GM21381 (cell line): ENCODE measurements around the gene ANKRD55.
"Not testable (repeated sequence)": the region's sequence is repeated elsewhere in the genome, so short reads cannot be mapped to it uniquely, and the experiment has no call there.

Source experiments
- ATAC-seq: cut with Tn5 transposase; IDR thresholded peaks from one replicate; pipeline ENCODE4 v1.9.1; 2021; ENCODE audit warnings: mild to moderate bottlenecking, moderate library complexity; ENCODE audit not compliant: unreplicated experiment

Gene ANKRD55

DNA sequence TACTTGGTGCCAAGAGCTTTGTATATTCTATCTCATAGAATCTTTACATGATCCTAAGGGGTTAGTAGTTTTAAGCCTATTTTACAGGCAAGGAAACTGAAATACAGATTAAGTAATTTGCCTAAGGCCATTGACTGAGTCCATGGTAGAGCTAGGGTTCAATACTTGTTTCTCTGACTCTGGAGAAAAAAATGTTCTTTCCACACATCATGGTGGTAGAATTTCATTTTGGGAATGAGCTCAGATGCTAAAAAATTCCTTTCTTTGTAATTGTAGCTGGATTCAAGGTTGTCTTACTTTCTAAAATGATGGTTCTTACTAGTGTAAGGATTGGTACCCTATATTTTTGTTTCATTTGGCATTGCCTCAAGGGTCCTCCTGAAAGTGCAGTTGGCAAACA is 86.0 kb downstream of the ANKRD55 start:
- no peak for ATAC-seq

DNA sequence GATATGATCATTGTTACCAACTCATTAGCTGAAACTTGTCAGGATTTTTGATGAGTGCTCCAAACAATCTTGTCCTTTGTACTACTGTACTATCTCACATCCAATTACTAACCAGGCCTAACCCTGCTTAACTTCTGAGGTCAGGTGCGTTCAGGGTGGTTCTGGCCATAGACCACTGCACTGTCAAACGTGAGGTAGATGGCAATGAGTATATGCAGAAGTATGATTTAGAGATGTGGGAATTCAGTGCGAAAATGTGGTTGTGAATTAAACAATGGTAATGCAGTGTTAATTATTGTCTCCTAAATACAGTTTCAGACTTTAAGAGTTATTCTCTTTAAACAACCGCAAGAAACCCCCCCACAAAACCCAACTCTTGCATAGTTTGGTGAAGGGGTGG is 86.5 kb downstream of the ANKRD55 start:
- no peak for ATAC-seq

DNA sequence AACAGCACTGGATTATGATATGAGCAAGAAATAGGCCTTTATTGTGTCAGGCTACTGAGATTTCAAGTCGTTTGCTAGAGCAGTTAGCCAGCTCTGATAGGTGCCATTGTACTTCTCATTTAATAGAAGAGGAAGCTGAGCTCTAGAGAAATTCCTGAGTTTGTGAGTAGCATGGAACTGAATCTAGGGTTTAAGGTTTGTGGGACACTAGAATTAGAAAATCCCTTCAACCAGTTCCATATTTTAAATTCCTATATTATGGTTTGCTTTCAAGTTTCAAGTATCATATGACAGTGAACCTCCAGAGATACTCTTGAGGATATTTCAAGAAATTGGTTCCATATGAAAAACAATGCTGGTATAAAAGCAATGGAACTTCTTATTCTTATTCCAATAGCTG is 87.6 kb downstream of the ANKRD55 start:
- no peak for ATAC-seq

DNA sequence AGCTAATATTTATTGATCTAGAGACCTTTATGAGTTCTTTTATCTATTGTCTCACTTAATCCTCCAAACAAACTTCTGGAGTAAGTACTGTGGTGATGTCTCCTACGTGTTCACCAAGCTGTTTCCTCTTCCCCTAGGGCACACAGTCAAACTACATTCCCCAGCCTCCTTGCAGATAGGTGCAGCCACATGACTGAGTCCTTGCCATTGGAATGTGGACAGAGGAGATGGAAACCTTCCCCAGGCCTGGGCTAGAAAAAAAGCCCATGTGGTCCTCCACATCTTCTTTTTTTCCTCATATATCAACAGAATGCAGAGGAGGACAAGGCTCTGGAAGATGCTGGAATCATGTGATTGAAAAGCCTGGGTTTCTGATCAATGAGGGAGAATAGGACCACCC is 88.0 kb downstream of the ANKRD55 start:
- no peak for ATAC-seq

DNA sequence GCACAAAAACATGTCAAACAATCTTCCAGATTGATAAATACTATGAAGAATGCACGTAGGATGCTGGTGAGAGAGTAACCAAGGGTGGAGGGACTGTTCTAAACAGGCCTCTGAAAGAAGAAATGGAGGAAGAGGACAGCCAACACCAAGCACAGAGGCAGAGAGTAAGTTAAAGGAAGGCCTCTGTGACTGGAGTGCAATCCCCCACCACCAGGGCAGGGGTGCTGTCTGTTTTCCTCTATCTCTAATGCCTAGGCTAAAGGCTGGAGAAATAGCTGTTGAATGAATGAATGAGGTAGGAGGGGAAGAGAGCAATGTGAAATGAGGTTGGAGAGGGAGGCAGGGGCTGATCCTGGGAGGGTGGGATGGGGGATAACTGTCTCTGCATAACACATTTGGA is 88.9 kb downstream of the ANKRD55 start:
- ATAC-seq = no peak

DNA sequence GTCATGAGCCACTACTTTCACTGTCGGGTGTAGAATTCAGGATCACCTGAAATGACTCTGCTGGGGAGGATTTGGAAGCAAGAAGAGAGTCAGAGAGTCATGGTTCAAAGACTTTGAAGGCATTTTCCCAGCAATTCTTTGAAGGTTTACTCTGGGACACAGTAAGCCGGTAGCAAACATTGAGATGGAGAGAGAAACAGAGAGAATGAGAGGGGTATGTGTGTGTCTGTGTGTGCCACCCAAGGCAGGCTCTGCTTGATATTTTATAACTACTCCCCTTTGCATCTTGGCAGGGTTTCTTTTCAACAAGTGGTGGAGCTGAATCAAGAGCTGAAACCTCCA is 89.8 kb downstream of the ANKRD55 start:
- ATAC-seq = no peak

DNA sequence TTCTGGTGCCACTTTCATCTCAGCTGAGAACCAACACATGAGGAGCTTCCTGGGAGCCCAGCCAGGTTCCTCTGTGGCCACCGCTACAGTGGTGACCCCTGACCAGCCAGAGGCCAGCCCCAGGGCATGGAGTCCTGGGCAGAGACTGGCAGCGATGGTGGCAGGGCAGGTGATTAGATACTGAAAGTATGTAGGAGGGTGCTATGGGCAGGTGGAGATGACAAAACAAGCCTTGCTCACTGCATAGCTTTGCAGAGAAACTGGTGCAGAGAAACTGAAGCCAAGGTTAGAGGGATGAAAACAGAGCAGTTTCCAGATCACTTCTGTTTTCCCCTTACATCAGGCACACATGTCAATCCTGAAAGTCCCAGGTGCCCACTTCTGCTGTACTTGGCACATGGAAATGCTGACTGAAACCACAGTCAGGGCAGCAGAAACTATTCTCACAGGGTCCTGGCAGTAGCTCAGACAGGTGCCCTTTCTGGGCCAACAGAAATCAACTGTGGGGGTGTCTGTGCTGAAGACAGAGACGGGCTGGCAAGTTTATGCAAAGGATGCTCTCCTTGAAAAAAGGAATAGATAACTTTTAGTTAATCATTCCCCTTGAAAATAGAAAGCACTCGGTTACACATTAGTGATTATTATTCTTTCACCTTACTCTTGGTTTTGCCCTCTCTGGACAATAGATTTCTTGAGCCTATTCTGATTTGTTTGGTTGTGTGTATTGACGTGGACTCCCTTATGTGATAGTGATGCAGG is 90.3 kb downstream of the ANKRD55 start:
- ATAC-seq = peak; percentile 78

DNA sequence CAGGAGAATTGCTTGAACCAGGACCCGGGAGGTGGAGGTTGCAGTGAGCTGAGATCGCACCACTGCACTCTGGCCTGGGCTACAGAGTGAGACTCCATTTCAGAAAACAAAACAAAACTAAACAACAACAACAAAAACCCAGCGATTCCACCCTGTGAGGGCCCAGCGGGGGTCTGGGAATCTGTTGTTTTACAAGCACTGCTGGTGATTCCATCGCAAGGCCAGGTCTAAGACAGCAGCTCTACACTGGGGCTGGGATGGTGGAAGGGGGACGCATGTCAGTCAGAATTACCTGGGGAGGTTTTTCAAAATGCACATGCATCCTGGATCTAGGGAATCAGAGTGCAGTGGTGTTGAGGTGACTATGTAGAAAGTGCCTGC is 90.9 kb downstream of the ANKRD55 start:
- ATAC-seq = no peak

DNA sequence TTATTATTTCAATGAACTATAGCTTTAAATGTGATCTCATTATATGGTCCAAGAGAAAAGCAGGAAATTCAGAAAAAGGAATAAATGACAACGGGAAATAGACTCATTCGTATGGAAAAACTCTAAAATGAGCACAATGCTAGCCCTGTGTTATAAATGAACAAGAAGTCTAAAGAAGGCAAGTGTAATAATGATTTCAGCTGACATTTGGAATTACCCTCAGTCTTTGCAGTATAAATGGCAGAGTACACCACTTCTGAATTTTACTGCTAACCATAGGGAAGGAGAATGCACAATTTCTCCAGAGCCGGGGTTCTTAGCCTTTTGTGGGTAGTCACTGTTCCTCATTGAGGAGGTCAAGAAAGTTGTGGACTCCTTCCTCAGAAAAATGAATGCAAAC is 93.1 kb downstream of the ANKRD55 start:
- ATAC-seq = no peak

DNA sequence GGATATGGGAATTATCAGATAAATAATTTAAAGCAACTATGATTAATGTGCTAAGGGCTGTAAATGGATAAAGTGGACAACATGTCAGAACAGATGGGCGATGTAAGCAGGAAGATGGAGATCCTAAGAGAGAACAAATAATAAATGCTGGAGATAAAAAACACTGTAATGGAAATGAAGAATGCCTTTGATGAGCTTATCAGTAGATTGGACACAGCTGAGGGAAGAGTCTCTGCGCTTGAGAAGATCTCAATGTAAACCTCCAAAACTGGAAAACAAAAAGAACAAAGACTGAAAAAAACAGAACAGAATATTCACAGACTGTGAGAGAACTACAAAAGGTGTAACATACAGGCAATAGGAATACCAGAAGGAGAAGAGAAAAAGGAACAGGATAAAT is 102.5 kb downstream of the ANKRD55 start:
- no peak for ATAC-seq

DNA sequence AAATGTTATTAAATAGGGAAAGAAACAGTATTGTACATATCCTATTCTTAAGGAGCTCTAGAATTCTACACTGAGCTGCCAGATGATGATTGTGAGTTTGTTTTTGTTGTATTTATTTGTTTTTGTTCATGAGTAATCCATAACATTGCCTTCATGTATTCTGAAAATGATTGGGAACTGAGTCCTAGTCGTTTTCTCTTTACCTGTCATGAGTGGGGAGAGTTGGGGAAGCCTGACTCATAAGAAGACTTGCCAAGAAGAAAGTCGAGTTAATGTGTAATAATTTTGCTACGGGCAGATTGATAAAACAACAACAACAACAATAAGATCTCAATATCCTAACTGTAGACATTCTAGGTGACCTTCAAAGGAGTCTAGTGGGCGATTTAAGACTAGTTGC is 103.8 kb downstream of the ANKRD55 start:
- no peak for ATAC-seq

DNA sequence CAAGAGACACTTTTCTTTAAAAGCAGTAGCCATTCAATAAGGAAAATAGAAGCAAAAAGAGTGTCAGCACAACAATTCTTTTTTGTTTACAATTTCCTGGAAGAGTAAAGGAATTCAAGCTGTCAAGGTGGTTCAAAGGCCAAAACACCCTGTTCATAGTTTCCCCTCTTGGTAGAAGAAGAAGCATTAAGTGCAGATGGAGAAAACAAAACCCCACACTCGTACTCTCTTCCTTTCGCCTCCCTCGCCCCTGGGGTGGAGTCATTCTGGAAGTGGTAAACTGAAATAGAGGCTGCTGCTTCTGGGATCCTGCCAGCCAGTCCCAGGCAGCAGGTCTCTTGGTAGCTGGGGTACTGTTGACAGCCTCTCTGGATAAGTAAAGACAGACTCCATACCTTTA is 105.0 kb downstream of the ANKRD55 start:
- ATAC-seq = no peak

DNA sequence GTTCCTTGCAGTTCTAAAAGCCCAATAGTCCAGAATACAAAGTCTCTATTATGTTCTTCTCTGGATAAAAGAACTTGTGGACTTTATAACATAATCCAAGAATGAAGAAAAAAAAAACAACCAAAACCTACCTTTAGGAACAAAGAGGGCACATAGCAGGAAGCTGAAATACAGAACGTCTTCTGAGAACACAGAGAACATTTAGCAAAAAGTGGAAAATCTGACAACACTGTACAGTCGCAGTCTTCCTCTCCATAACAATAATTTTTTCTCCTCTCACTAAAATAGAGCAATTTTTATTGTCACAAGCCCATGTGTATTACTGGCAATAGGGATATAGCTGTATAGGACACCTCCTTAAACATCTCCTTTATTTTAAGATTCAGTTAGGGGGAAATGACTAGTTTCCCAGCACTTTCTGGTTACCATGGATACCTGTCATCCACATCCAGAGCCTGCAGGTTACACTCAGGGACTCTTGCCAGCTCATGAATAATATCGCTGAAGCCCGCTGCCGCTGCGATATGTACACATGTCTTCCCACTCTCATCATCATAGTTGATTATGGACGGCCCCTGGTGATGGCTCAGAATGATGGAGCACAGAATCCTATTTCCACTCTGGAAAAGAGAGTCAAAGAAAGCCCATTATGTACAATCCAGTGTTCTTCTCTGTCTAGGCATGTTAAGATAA is 106.5 kb downstream of the ANKRD55 start:
- no peak for ATAC-seq

DNA sequence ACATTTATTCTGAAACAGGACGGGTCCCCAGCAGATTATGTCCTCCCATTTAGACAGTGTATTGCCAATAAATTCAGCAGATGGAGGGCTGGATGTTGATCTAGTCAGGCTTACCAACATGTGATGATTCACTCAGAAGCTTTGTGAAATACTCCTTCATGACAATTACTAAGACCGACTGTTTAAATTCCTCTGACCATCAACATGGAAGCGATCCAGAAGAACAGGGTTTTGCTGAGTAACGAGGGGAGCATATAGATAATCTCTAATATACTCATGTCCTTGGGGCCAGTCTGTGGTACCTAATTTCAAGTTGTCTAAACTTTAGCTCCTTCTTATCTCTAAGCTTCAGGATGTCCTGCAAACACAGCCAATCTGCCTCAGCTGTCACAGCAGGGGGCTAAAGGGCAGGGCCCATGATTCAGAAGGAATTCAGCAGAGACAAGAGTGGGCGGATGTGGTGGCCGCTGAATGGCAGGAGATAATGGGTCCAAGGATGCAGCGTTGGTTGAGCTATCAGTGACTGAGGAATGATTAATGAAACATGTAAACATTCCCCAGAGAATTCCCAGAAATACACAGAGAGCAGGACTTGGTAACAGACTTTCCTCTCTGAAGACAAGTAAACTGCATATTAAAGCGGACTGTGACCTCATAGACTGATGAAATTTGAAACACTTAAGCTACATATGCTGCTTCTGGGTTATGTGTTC is 109.4 kb downstream of the ANKRD55 start:
- no peak for ATAC-seq

DNA sequence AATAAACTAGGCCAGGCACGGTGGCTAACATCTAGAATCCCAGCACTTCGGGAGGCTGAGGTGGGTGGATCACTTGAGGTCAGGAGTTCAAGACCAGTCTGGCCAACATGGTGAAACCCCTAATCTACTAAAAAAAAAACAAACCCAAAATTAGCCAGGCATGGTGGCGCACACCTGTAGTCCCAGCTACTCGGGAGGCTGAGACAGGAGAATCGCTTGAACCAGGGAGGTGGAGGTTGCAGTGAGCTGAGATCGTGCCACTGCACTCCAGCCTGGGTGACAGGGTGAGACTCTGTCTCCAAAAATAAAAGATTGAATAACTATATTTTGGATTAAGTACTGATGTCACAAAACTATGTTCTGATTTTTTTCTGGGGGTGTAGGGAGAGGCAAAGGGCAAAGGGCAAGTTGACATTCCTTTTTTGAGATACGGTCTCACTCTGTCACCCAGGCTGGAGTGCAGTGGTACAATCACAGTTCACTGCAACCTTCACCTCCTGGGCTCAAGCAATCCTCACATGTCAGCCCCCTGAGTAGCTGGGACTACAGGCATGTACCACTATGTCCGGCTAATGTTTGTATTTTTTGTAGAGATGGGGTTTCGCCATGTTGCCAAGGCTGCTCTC is 110.7 kb downstream of the ANKRD55 start:
- not testable (repeated sequence) for ATAC-seq

DNA sequence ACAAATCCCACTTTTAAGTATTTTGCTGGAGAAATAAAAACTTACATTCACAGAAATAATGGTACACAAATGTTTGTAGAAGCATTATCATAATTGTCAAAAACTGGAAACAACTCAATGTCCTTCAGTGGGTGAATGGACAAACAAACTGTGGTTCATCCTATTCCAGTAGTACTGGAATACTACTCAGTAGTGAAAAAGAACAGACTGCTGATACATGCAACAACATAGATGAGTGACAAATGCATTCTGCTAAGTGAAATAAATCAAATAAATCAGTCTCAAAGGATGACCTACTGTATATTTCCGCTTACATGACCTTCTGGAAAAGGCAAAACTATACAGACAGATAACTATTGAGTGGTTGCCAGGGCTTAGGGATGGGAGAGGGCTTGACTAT is 114.1 kb downstream of the ANKRD55 start:
- no peak for ATAC-seq

DNA sequence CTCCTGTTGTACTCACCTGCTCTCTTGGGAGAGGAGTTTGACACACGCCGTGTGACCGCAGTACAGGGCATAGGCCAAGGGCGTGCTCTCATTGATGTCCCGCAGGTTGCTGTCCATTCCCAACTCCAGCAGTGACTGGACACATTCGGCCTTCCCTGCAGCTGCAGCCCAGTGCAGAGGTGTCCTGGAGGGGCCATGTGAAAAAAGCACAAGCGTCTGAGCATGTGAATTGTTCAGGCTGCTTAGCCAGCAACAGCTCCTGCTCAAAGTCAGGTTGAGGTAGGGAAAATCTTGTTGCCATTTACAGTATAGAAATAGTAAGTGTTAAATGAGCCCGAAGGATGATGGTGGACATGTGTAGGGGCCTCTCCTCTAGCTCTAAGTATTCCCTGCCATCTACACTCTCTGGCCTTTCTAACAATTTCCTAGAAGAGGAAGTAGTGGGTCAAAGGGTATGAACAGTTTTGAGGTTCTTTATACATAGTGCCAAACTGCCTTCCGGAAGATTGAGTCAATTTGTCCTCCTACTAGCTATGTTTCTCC is 116.5 kb downstream of the ANKRD55 start:
- no peak for ATAC-seq

DNA sequence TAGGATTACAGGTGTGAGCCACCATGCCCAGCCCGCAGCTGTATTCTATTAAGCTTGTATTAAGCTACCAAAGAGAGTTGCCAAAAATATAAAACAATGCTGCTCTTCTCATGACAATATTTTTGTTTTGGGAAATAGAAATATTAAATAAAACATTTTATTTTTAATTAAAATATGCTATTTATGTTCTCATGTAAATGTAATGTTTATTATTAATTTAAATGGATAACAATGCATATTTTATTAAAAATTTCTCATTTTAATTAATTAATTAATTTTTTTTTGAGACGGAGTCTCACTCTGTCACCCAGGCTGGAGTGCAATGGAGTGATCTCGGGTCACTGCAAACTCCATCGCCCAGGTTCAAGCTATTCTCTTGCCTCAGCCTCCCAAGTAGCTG is 117.5 kb downstream of the ANKRD55 start:
- ATAC-seq = no peak

DNA sequence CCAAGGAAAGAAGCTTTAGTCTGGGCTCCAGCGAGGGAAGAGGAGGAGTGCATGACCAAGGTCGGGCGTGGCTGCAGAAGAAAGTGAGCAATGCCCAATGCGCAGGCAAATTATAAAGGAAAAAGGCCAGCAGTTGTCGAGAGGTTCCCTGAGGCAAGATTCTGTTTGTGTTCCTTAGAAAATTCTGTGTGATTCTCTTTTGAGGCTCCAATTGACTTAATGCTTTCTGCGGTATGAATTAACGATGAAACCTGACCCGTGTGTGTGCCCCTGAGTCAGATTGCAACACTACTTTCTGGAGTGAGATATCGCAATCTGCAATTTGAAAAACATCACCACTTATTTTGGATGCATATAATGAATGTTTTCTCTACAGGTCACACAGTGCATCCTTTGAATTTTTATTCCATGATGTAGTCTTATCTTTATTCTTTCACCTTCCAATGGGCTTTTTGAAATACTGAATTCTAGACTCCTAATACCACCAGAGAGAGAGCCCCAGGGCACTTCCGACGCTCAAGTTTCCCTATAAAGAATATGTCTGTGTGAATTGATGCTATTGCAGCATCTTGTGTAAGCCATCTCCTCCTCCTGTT is 120.5 kb downstream of the ANKRD55 start:
- no peak for ATAC-seq

DNA sequence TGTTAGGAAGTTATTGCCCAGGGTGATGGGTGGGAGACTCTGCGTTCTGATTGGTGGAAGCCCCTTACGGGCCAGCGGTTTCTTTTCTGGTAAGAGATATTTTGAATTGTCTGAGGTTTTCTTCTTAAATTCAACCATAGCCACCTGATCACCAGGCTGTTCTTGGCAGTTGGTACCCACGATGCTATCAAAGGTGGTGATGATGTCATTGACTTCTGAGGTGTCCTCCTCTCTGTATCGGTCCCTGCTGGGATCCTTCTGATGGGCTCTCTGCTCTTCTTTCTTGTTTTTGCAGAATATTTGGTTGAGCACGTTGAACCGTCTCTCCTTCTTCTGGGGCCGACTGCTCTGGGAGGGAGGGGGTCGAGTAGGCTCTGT is 121.7 kb downstream of the ANKRD55 start:
- no peak for ATAC-seq
